ENCODE data around the gene PLK3.
A peak's percentile ranks its signal among the peaks of the same experiment; 100 is the strongest.
"Not testable (repeated sequence)": the region's sequence is repeated elsewhere in the genome, so short reads cannot be mapped to it uniquely, and the experiment has no call there.

The PLK3 gene

DNA sequence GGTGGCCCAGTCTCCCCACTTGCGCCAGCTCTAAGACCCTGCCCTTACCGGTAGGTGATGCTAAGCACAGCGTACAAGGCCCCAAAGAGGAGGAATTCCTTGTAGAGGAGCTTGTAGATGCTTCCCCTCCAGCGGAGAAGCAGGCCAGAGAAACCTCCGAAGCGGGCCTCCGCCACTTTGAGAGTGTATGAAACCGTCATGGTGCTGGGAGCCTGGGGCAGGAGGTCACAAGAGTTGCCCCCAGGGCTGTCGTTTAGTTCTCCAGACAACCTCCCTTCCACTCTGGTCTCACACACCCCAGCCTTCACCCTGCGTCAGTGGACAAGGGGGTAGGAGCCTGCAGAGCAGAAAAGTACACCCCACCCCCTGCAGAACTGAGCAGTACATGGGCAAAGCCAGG, 12.7 kb upstream of the PLK3 start:
- no peak for DNase-seq (ENCODE audit: low read depth)

DNA sequence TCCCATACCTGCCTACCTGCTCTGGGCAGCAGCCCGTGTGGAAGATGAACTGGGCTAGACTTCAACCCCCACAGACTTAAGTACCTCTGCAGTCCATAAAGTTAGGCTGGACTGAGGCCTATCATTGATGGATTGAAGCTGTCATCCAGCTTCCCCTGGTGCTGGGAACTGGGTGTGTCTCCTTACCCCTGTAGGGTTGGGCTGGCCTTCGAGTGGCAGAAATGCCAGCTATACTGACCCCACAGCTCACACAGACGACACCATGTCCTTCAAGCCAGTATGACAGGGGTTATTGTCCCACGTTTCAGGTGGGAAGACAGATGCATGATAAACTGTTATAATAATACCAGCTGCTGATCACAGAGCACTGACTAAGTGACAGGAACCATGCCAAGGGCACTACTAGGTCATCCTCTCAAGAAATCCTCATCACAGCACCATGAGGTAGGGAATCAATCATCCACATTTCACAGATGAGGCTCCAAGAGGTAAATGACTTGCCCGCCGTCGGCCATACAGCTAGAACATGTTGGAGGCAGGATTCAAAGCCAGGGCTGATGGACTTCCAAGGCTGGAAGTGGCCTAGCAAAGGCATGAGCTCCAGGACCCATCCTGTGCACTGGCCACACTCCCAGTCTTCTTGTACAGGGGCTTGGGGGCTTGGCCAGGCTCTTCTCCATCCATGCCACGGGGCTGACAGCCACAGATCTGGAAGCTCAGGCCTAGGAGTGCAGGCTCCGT, 11.9 kb upstream of the PLK3 start, which contains the start of gene BEST4:
TSS of gene BEST4 (minus strand) at position 51 of the 741 bp plus-strand sequence. CDS start 465 bp downstream, outside the sequence.
- DNase-seq (ENCODE audit: low read depth) = no peak

DNA sequence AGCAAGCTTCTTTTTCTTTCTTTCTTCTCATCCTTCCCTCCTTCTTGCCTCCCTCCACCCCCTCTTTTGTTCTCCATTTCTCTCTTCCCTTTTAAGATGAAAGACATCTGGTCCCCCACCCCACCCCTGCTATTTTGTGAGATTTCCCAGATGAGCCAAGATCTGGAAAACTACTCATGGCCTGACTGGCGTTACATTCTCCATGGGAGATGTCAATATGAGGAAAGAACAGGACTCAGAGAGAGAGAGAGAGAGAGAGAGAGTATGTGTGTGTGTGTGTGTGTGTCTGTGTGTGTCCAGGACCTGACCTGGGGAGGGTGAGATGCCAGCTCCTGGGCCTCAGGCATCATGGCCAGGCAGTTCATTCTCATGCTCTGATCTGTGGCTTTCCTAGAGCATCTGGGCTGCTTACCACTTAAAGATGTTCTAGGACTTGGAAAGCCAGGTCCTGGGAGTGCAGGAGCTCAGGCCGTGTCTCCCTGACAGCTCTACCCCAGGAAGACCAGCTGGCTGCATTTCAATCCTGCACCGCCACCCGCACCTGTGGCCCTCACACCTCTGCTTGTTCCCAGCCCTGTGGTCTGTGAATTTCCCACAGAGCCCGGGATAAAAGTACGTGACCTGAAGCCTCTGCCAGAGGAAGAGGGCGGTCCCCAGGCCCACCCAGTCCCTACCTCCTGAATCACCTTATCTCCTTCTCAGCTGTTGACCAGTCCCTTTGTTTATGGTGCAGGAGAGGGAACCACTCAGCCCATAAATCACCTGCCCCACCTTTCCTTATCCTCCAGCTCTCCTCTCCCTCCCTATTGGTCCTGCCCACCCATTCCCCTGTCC, 9.0 kb upstream of the PLK3 start:
- DNase-seq (ENCODE audit: low read depth) = no peak

DNA sequence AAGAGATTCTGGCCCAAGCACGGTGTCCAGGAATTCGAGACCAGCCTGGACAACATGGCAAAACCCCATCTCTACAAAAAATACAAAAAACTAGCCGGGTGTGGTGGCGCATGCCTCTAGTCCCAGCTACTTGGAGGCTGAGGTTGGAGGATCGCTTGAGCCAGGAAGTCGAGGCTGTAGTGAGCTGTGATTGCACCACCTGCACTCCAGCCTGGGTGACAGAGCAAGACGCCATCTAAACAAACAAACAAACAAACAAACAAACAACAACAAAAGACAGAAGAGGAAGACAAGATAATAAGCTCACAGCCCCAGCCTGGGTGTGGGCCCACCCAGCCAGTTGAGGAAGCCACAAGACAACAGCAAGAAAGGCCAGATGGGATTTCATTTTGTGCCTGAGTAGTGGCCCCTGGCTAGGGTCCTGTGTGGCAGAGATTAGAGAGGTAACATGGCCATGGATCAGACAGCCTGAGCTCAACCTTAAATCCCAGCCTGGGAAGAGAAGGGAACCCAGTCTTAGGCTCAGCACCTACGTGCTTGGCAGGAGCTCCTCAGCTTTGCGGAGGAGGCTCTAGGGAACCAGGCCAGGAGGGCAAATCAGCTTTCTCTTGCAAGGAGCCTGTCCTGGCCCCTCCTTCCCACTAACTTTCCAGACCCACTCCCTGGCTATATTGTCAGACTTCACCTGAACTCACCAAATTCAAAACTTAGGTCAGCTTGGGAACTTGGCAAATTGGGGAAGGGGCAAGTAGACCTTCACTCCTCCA, 7.3 kb upstream of the PLK3 start:
- no peak for DNase-seq (ENCODE audit: low read depth)

DNA sequence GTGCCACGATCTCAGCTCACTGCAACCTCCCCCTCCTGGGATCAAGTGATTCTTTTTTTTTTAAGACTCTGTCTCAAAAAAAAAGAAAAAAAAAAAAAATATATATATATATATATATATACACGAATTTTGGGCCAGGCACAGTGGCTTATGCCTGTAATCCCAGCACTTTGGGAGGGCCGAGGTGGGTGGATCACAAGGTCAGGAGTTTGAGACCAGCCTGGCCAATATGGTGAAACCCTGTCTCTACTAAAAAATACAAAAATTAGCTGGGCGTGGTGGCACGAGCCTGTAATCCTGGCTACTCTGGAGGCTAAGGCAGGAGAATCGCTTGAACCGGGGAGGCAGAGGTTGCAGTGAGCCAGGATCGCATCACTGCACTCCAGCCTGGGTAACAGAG, 2.3 kb upstream of the PLK3 start:
- not testable (repeated sequence) for DNase-seq (ENCODE audit: low read depth)

DNA sequence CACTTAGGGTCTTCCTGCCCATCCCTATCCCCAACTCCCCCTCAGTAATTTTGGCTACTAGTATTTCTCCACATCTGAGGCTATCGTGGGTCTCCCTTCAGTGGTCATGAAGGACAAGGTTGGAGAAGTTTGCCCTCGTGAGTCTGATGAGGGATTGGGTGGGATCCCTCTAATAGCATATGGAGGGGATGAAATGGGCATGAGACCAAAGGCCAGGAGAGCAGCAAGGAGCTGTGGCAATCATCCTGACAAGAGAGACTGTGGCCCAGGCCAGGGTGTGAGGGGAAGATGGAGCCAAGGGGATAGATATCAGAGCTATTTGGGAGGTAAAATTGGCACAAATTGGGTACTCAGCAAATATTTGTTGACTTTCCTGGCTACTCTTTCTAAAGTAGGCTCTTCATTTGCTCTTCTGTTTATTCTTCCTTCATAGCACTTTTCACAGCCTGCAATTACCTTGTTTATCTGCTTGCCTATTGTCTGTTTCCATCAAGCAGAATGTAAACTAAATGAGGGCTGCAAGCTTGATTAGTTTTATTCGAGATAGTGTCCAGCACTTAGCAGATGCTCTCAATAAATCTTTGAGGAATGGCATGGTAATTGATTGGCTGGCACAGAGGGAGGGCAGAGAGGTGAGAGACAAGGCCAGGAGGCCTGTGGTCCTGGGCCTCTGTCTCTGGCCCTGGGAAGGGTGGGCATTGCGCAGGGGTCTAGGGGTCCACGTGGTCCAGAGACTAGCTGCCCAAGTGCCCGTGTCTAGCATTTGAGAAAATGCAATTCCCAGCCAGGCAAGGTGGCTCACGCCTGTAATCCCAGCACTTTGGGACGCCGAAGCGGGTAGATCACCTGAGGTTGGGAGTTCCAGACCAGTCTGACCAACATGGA, 1.5 kb upstream of the PLK3 start:
- DNase-seq (ENCODE audit: low read depth) = no peak

DNA sequence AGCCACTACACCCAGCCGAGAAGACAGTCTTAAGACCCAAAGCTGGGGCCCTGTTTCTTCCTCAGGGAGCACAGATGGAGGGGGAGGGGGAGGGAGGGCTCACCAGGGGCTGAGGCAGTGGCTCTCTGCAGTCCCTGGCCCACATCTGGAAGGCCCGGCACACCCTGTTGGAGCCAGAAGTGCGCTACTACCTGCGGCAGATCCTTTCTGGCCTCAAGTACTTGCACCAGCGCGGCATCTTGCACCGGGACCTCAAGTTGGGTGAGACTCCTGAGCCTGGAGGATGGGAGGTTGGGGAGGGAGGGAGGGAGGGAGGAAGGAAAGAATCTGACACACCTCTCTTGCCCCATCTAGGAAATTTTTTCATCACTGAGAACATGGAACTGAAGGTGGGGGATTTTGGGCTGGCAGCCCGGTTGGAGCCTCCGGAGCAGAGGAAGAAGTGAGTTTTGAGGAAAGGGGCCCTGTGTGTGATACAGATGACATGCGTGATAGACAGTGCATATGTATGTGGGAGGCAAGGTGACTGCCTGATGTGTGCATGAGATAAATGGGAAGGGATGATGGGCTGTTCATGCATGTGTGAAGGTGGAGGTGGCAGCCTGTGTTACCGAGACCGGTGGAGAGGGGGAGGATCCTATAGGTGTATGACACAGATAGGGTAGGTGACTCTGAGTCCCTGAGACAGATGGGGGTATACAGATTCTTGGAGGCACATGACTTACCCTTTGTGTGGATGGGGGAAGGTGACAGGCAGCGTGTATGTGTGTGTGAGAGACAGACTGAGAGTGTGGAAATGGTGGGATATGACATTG, 1.5 kb downstream of the PLK3 start:
- no peak for DNase-seq (ENCODE audit: low read depth)

DNA sequence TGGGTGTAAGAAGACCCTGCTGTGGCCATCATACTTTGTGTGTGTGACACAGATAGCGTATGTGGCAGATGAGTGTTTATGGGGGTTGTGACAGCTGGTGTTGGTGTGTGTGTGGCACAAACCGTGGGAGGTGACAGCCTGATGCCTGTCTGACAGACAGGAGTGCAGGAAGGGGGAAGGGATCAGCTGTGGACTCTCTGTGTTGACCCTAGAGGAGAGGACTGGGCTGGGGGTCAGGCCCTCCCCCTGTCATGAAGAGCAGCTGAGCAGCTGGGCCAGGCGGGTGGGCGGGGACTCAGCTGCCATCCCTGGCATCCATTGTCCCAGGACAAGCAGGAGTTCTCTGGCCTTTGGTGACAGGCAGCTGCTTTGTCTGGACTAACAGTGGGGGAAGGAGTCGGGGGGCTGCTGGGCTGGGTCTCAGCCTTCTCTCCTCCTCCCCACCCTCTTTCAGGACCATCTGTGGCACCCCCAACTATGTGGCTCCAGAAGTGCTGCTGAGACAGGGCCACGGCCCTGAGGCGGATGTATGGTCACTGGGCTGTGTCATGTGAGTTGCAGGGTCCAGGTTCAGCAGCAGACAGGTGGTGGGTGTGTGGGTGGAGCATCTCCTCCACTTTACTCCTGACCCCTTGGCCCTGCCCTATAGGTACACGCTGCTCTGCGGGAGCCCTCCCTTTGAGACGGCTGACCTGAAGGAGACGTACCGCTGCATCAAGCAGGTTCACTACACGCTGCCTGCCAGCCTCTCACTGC, 2.3 kb downstream of the PLK3 start:
- DNase-seq (ENCODE audit: low read depth) = no peak

DNA sequence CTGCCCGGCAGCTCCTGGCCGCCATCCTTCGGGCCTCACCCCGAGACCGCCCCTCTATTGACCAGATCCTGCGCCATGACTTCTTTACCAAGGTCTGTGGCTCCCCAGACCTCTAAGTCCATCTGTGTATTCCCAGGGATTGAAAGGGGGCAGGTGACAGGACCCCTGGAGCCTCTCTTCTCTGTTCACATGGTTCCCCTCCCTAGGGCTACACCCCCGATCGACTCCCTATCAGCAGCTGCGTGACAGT, 2.8 kb downstream of the PLK3 start:
- no peak for DNase-seq (ENCODE audit: low read depth)

DNA sequence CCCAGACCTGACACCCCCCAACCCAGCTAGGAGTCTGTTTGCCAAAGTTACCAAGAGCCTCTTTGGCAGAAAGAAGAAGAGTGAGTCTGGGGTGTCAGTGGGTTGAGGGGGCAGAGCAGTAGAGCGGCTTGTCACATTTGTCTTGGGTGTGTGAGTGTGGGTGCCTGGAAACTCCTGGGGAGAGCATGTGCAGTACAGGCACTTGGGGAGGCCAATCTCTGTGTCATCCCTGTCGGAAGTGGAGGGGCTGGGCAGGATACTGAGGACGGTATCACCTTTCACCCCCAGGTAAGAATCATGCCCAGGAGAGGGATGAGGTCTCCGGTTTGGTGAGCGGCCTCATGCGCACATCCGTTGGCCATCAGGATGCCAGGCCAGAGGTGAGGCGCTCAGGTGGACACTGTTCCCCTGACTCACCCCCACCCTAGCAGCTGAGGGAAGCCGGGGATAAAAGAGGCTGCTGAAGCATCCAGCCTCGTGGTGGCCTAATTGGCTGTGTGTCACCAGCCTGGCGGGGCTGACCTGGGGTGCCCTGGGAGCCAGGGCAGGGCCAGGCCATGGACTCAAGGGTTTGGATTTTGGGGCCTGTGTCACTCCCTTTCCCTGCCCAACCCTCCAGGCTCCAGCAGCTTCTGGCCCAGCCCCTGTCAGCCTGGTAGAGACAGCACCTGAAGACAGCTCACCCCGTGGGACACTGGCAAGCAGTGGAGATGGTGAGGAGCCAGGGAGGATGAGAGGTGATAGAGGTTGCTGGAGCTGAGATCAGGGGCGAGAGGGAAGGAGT, 3.3 kb downstream of the PLK3 start:
- DNase-seq (ENCODE audit: low read depth) = no peak

DNA sequence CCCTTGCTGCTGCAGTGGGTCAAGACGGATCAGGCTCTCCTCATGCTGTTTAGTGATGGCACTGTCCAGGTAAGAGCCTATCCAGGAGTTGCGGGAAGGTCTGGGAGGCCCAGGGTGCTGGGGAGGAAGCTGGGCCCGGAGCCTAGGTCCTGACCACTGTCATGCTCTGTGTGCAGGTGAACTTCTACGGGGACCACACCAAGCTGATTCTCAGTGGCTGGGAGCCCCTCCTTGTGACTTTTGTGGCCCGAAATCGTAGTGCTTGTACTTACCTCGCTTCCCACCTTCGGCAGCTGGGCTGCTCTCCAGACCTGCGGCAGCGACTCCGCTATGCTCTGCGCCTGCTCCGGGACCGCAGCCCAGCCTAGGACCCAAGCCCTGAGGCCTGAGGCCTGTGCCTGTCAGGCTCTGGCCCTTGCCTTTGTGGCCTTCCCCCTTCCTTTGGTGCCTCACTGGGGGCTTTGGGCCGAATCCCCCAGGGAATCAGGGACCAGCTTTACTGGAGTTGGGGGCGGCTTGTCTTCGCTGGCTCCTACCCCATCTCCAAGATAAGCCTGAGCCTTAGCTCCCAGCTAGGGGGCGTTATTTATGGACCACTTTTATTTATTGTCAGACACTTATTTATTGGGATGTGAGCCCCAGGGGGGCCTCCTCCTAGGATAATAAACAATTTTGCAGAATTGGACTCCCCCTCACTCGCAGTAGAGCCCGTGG, 5.3 kb downstream of the PLK3 start:
- no peak for DNase-seq (ENCODE audit: low read depth)

DNA sequence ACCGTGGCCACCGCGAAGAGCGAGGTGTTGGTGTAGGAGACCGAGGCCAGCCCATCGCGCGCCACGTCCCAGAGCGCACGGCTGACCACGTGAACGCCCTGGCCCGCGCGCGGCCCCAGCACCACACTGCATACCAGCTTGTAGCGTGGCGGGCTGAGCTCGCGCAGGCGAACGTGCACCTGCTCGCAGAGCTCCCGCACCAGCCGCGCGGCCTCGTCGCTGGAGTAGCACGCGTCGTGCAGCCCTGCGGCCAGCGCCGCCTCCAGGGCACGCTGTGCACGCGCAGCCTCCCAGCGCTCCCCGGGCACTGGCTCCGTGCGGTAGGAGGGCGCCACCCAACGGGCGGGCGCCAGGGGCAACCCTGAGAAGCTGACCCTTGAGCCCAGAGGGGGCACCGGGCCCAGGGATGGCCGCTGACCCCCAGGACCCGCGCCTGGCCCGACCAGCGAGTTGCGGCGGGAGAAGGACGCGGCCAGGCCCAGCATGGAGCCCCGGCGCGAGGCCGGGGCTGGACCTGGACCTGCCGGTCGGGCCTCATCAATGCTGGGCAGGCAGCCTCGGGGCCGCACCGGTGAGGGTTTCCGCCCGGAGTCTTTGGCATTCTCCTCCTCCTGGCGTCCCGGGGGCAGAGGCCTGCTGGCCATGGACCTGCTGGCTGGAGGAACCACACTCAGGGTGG, 6.0 kb downstream of the PLK3 start:
- DNase-seq (ENCODE audit: low read depth) = no peak

DNA sequence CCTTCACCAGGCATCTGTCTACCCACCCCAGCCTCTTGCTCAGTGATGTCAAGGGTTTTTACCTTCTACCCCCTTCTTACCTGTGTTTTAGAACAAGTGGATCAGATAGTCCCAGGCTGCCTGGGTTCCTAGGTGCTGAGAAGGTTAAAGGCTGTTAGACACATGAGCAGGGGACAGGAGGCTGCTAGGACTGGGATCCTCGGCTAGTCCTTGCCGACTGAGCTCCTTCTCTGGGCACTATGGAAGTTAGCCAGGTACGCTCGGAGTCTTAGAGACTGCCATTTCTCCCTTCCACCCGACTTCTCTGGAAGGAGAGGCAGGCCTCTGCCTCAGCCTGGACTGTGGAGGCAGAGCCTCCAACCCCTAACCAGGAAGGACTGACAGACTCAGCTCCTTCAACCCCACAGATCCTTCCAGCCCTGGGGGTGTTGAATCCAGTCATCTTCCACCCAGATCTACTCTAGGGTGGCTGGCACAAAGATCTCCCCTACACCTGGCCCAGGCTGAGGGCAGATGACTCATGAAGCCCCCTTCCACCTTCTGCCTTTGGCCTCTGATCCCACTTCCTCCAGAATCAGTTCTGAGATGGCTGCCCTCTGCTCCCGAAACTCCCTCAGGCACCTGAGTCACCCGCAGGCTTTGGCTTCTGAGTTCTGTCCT, 6.7 kb downstream of the PLK3 start, which contains the start of gene DYNLT4:
TSS of gene DYNLT4 (minus strand) at position 648 of the 660 bp plus-strand sequence. CDS start 683 bp downstream, outside the sequence.
- no peak for DNase-seq (ENCODE audit: low read depth)

DNA sequence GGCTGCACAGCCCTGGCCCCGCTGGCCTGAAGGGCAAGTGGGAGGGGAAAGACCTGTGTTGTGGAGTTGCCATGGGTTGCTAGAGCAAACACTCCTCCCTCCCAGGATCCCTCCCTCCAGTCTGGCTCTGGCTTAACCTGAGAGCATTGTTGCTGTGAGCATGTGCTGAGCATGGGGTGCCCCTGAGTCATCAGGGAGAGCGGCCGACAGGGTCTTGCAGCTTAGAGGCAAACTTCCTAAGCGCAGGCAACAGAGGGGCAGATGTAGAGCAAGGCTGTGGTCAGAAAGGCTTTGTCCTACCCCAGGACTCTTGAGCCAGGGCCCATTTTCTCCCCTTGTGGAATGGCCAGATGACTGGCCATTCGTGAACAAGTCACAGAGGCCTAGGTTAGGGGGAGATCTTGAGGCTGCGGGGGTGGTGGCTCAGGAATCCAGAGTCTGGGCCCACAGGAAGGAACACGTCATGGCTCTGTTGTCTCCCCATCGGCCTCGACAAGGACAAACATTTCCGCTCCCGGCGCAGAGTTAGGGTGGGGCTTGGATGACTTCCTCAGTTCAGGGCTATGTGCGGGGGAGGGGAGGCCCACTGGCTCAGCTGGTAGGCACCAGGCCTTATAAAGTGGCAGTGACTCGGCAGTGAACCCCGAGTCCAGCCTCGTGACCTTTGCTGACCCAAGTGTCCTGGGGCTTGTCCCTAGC, 7.3 kb downstream of the PLK3 start:
- DNase-seq (ENCODE audit: low read depth) = peak; percentile 93

DNA sequence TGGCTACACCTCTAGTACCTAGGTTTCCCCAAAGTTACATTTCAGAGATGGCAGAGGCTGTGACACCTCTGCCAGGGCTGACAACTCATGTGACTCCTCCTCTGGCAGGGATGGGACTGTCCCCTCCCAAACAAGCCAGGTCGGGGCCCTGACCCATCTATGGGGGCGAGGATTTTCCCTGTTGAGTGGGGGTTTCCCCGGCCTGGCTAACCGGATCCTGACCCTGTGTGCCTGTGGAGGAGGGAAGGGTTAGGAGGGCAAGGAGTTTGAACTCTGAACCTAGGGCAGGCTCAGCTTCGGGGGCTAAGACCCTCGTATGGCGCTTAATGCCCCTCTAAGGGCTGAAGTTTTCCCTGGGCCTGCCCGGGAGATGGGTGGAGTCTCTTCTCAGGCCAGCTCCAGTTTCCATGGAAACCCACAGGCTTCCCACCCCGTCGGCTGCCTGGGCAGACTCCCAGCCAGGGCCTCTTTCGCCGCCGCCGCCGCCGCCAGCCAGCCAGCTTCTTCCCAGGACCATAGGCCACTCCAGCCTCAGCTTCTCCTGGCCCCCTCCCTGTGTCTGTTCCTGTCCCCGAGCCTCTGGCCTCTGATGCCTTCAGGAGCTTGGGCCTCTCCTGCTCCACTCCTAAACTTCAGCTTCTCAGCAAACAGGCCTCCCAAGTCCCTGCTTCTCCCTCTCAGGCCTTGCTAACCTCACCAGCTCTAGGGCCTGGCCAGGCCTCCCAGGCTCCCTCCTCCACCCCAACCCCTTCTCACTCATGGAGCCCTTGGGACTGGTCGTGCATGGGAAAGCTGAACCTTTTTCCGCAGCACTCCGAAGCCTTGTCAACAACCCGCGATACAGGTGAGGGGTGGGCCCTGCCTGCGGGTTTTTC, 8.1 kb downstream of the PLK3 start, which contains the start of gene BTBD19:
TSS of gene BTBD19 (plus strand) at position 461 of the 875 bp plus-strand sequence. CDS start at position 759, 298 bp downstream.
- DNase-seq (ENCODE audit: low read depth) = peak; percentile 73
